ENCODE measurements around the gene HOXB5. TPM values are rescaled to one million over a fixed set of nuclear protein-coding genes. Genes with fewer than 3 reads are reported as not detected.

HOXB5 gene
- total and polyA plus RNA-seq, 4 donors, result 1.4 to 5.9 (median 3.6) TPM; not detected in 1

GRCh38 chr17:48576479-48577309 is 16.9 kb downstream of the HOXB5 start:
- no peaks in the 10 kb centered on the region for H3K36me3 ChIP-seq (ENCODE audit: control insufficient read depth in 1 of 2, insufficient read depth in 2 of 2, low read length in 1 of 2)
- no peaks in the 10 kb centered on the region for H3K27me3 ChIP-seq (ENCODE audit: control insufficient read depth in 1 of 2, insufficient read depth in 2 of 2, low read length in 1 of 2)
- H3K4me3 ChIP-seq (ENCODE audit: low read length in 2 of 2), result peak overlapping the region in 1 of 2 donors; percentile 40
- no peaks in the 10 kb centered on the region for H3K9me3 ChIP-seq (ENCODE audit: control insufficient read depth, low read length)
- 7% methylated on average over 42 of the region's 43 CpGs for WGBS, 2 donors
- ATAC-seq (ENCODE audit: low FRiP score) (peak; percentile 37), DNase-seq (peak; percentile 82 to 88)
- H3K4me1 ChIP-seq (ENCODE audit: control insufficient read depth in 1 of 2, insufficient read depth in 2 of 2, low read length in 2 of 2), result peaks cover 0 to 7% of the 10 kb centered on the region in 2 donors
- intact Hi-C loops (cut with DNase I), result loop anchor here in 1 of 2 donors (1.0 kb wide), 2 partner anchors 29 to 33 kb away; no protein-coding TSS in a partner anchor
- H3K27ac ChIP-seq (ENCODE audit: low read depth in 1 of 2, low read length in 2 of 2), result peak overlapping the region; percentile 11 to 88

- WGBS, 2 donors, result 11 to 33% methylated on average over 22 of the region's 22 CpGs
- H3K4me3 ChIP-seq (ENCODE audit: low read length in 2 of 2), result peak overlapping the region in 1 of 2 donors; percentile 40
- intact Hi-C loops (cut with DNase I), result no loop called here
These were observed 17.7 kb downstream of the HOXB5 start for GRCh38 chr17:48575673-48576478.

GRCh38 chr17:48575066-48575582 is 18.5 kb downstream of the HOXB5 start:
- intact Hi-C loops (cut with DNase I), result no loop called here
- Histone ChIP-seq H3K4me1 (ENCODE audit: control insufficient read depth in 1 of 2, insufficient read depth in 2 of 2, low read length in 2 of 2) (peaks cover 0 to 8% of the 10 kb centered on the region in 2 donors), H3K4me3 (ENCODE audit: low read length in 2 of 2) (no peak overlapping the region), H3K9me3 (ENCODE audit: control insufficient read depth, low read length) (no peaks in the 10 kb centered on the region), H3K27me3 (ENCODE audit: control insufficient read depth in 1 of 2, insufficient read depth in 2 of 2, low read length in 1 of 2) (no peaks in the 10 kb centered on the region), H3K36me3 (ENCODE audit: control insufficient read depth in 1 of 2, insufficient read depth in 2 of 2, low read length in 1 of 2) (no peaks in the 10 kb centered on the region), H3K27ac (ENCODE audit: low read depth in 1 of 2, low read length in 2 of 2) (no peak overlapping the region)
- DNase-seq (no peak), ATAC-seq (ENCODE audit: low FRiP score) (no peak)
- 15 to 45% methylated on average over 7 of the region's 7 CpGs for WGBS, 2 donors

More at GRCh38 chr17:48575673-48576478, 17.7 kb downstream of the HOXB5 start:
- ATAC-seq (ENCODE audit: low FRiP score) (no peak), DNase-seq (peak in 1 of 2 donors; percentile 77)
- Histone ChIP-seq H3K9me3 (ENCODE audit: control insufficient read depth, low read length) (no peaks in the 10 kb centered on the region), H3K27me3 (ENCODE audit: control insufficient read depth in 1 of 2, insufficient read depth in 2 of 2, low read length in 1 of 2) (no peaks in the 10 kb centered on the region), H3K36me3 (ENCODE audit: control insufficient read depth in 1 of 2, insufficient read depth in 2 of 2, low read length in 1 of 2) (no peaks in the 10 kb centered on the region), H3K27ac (ENCODE audit: low read depth in 1 of 2, low read length in 2 of 2) (peak overlapping the region; percentile 66 to 88), H3K4me1 (ENCODE audit: control insufficient read depth in 1 of 2, insufficient read depth in 2 of 2, low read length in 2 of 2) (peaks cover 0 to 7% of the 10 kb centered on the region in 2 donors)

- intact Hi-C loops (cut with DNase I), result no loop called here
- H3K27ac ChIP-seq (ENCODE audit: low read depth in 1 of 2, low read length in 2 of 2), result no peak overlapping the region
- no peaks in the 10 kb centered on the region for H3K27me3 ChIP-seq (ENCODE audit: control insufficient read depth in 1 of 2, insufficient read depth in 2 of 2, low read length in 1 of 2)
- H3K9me3 ChIP-seq (ENCODE audit: control insufficient read depth, low read length), result no peaks in the 10 kb centered on the region
- H3K36me3 ChIP-seq (ENCODE audit: control insufficient read depth in 1 of 2, insufficient read depth in 2 of 2, low read length in 1 of 2), result no peaks in the 10 kb centered on the region
- H3K4me1 ChIP-seq (ENCODE audit: control insufficient read depth in 1 of 2, insufficient read depth in 2 of 2, low read length in 2 of 2), result peaks cover 0 to 13% of the 10 kb centered on the region in 2 donors
- peak in 1 of 2 donors; percentile 26 for DNase-seq
- no peak for ATAC-seq (ENCODE audit: low FRiP score)
- 56 to 59% methylated on average over 8 of the region's 8 CpGs for WGBS, 2 donors
- no peak overlapping the region for H3K4me3 ChIP-seq (ENCODE audit: low read length in 2 of 2)
These were observed 19.0 kb downstream of the HOXB5 start for GRCh38 chr17:48574505-48575065.

GRCh38 chr17:48571826-48572417 is 21.7 kb downstream of the HOXB5 start:
- ATAC-seq (ENCODE audit: low FRiP score) (no peak), DNase-seq (no peak)
- intact Hi-C loops (cut with DNase I), result no loop called here
- Histone ChIP-seq H3K4me3 (ENCODE audit: low read length in 2 of 2) (no peak overlapping the region), H3K4me1 (ENCODE audit: control insufficient read depth in 1 of 2, insufficient read depth in 2 of 2, low read length in 2 of 2) (peaks cover 0 to 13% of the 10 kb centered on the region in 2 donors), H3K36me3 (ENCODE audit: control insufficient read depth in 1 of 2, insufficient read depth in 2 of 2, low read length in 1 of 2) (no peaks in the 10 kb centered on the region), H3K27me3 (ENCODE audit: control insufficient read depth in 1 of 2, insufficient read depth in 2 of 2, low read length in 1 of 2) (no peaks in the 10 kb centered on the region), H3K27ac (ENCODE audit: low read depth in 1 of 2, low read length in 2 of 2) (peak overlapping the region; percentile 43 to 81), H3K9me3 (ENCODE audit: control insufficient read depth, low read length) (no peaks in the 10 kb centered on the region)
- WGBS, 2 donors, result 71 to 74% methylated on average over 1 of the region's 1 CpG

GRCh38 chr17:48571024-48571818 is 22.4 kb downstream of the HOXB5 start:
- 9 to 24% methylated on average over 26 of the region's 26 CpGs for WGBS, 2 donors
- H3K9me3 ChIP-seq (ENCODE audit: control insufficient read depth, low read length), result no peaks in the 10 kb centered on the region
- ATAC-seq (ENCODE audit: low FRiP score) (peak; percentile 13), DNase-seq (peak in 1 of 2 donors; percentile 64)
- H3K27me3 ChIP-seq (ENCODE audit: control insufficient read depth in 1 of 2, insufficient read depth in 2 of 2, low read length in 1 of 2), result no peaks in the 10 kb centered on the region
- H3K36me3 ChIP-seq (ENCODE audit: control insufficient read depth in 1 of 2, insufficient read depth in 2 of 2, low read length in 1 of 2), result no peaks in the 10 kb centered on the region
- H3K4me3 ChIP-seq (ENCODE audit: low read length in 2 of 2), result no peak overlapping the region
- intact Hi-C loops (cut with DNase I), result no loop called here
- H3K4me1 ChIP-seq (ENCODE audit: control insufficient read depth in 1 of 2, insufficient read depth in 2 of 2, low read length in 2 of 2), result peaks cover 0 to 13% of the 10 kb centered on the region in 2 donors
- peak overlapping the region; percentile 75 to 81 for H3K27ac ChIP-seq (ENCODE audit: low read depth in 1 of 2, low read length in 2 of 2)

GRCh38 chr17:48570325-48571023 is 23.1 kb downstream of the HOXB5 start:
- ATAC-seq (ENCODE audit: low FRiP score) (peak; percentile 51), DNase-seq (peak in 1 of 2 donors; percentile 53)
- peak overlapping the region; percentile 25 to 81 for H3K27ac ChIP-seq (ENCODE audit: low read depth in 1 of 2, low read length in 2 of 2)
- intact Hi-C loops (cut with DNase I), result no loop called here
- peaks cover 0 to 13% of the 10 kb centered on the region in 2 donors for H3K4me1 ChIP-seq (ENCODE audit: control insufficient read depth in 1 of 2, insufficient read depth in 2 of 2, low read length in 2 of 2)
- no peaks in the 10 kb centered on the region for H3K9me3 ChIP-seq (ENCODE audit: control insufficient read depth, low read length)
- H3K4me3 ChIP-seq (ENCODE audit: low read length in 2 of 2), result peak overlapping the region in 1 of 2 donors; percentile 31
- whole genome bisulfite sequencing, 2 donors, result 6 to 15% methylated on average over 19 of the region's 19 CpGs
- H3K27me3 ChIP-seq (ENCODE audit: control insufficient read depth in 1 of 2, insufficient read depth in 2 of 2, low read length in 1 of 2), result no peaks in the 10 kb centered on the region
- no peaks in the 10 kb centered on the region for H3K36me3 ChIP-seq (ENCODE audit: control insufficient read depth in 1 of 2, insufficient read depth in 2 of 2, low read length in 1 of 2)

Data from aorta (tissue), 5 donors.